Fibroblast of villous mesenchyme (primary cell): Measurements from ENCODE around the gene KATNAL1. TPM values are rescaled to one million over a fixed set of nuclear protein-coding genes. Genes with fewer than 3 reads are reported as not detected.

Experiments
- DNase-seq: peaks from one replicate; pipeline ENCODE4 v3.0.0-alpha.2; 2010; ENCODE audit warnings: low read depth
- H3K4me3 ChIP-seq: 2 replicates; pipeline ENCODE4 v1.5.1; 2011; ENCODE audit warnings: low read depth, mild to moderate bottlenecking, low read length
- total RNA-seq: library from RNA; depleted of rRNA; stranded (reverse); fragments of >200 nt; gene quantifications from 2 replicates; pipeline ENCODE4 v1.2.3, GENCODE V29; 2012
- TF ChIP-seq, protein P1 (sequence below): IDR thresholded peaks from 2 replicates; pipeline ENCODE4 v1.5.1; 2012; ENCODE audit warnings: low read depth, mild to moderate bottlenecking, low read length; ENCODE audit not compliant: insufficient read depth

KATNAL1 gene
- total RNA-seq, 1 donor = 35.4 TPM

DNA sequence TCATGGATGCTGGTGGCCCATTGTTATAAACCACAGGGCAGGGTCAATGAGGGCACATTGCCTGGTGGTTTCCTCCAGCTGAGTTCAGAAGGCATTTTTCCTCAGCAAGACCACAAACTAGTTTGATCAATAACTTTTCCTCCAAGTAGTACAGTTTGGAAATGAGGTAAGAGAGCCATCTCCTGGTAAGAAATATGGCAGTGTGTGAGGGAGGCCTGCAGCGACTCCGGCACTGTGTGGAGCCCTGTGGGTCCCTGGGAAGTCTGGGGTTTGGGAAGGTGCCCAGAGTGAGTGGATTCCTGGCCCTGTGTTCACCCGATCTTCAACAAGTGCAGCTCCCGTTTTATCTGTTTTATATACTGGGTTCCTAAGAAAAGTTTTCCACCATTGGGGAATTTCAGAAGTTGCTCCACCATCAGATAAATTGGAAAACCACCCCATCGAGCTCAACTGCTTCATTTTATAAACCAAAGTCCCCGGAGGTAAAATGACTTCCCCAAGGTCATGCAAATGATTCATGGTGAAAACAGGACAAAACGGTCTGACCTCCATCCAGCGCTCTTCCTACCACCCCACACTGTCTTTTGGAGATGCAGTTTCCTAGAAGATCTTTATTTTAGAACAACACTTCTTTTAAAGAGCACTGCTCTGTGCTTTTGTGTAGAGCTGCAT, 148.4 kb downstream of the KATNAL1 start:
- no peak overlapping the region for H3K4me3 ChIP-seq
- DNase-seq = peak; percentile 75
- TF ChIP-seq, protein P1, sequence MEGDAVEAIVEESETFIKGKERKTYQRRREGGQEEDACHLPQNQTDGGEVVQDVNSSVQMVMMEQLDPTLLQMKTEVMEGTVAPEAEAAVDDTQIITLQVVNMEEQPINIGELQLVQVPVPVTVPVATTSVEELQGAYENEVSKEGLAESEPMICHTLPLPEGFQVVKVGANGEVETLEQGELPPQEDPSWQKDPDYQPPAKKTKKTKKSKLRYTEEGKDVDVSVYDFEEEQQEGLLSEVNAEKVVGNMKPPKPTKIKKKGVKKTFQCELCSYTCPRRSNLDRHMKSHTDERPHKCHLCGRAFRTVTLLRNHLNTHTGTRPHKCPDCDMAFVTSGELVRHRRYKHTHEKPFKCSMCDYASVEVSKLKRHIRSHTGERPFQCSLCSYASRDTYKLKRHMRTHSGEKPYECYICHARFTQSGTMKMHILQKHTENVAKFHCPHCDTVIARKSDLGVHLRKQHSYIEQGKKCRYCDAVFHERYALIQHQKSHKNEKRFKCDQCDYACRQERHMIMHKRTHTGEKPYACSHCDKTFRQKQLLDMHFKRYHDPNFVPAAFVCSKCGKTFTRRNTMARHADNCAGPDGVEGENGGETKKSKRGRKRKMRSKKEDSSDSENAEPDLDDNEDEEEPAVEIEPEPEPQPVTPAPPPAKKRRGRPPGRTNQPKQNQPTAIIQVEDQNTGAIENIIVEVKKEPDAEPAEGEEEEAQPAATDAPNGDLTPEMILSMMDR = peak; percentile 70

DNA sequence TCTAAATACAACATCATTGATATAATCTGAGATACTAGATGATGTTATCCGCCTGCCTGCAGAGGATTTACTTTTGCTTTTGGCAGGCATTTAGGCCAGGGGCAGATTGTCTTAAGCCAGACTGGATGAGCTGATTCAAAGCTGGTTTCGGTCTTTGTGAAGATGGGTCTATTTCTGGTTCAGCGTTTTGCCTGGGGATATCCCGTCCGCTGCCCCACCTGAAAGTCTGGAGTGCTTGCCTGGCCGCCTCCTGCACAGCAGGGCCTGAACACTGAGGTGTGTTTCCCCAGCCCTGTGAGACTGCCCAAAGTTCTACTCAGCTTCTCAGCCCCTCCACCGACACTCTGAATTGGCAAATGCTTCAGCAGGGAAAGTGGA, 149.7 kb downstream of the KATNAL1 start:
- no peak for DNase-seq
- TF ChIP-seq, protein P1 = no peak
- no peak overlapping the region for H3K4me3 ChIP-seq

DNA sequence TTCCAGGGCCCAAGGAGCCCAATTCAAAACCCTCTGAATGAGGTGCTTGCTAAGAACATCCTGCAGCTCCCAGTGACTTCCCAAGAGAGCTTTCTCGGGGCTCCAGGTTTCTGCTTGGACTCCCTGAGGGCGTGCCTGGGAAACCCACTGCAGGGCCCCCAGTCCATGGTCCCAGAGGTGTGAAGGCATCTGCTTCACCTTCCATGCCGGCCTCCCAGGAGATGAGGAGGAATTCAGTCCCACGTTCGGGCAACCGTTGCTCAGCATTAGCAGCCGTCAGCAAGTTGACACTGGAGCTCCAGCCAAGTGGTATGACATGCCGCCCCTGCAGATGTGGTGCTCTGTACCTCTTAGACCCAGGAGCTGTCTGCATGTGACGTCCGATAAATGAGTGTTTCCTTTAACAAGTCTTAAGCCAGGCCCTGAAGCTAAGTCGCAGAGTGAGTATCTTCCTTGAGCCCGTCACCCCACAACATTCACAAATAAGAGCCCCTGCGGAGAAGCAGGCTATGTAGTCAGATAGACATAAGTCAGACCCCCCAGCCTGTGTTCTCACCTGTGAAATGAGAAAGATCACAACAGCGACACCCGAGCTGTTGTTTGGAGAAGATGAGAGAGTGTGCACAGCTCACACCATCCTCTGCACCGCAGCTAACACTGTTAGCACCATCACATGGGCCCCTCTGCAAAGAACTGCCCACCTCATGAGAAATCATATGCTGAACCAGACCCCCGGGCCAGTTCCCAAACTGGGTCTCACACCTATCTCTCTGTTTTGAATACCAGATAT, 150.3 kb downstream of the KATNAL1 start:
- TF ChIP-seq, protein P1 = no peak
- H3K4me3 ChIP-seq = no peak overlapping the region
- DNase-seq = no peak

DNA sequence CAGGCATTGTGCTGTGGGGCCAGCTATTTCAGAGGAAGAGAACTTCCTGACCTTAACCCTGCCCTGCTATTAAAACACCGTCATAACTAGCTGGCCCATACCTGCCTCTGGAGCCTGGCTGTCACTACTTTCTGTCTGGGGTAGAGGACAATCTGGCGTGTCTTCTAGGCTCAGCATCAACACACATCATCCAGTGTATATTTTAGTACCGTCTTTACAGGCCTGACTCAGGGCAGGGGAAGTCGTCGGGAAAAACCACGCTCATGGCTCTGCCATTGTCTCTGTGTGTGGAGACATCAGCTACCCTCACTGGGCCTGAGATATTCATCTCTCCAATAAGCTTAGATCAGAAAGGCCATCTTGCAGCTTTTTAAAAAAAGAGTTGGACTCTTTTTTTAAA, 151.1 kb downstream of the KATNAL1 start:
- no peak overlapping the region for H3K4me3 ChIP-seq
- TF ChIP-seq, protein P1 = no peak
- no peak for DNase-seq

DNA sequence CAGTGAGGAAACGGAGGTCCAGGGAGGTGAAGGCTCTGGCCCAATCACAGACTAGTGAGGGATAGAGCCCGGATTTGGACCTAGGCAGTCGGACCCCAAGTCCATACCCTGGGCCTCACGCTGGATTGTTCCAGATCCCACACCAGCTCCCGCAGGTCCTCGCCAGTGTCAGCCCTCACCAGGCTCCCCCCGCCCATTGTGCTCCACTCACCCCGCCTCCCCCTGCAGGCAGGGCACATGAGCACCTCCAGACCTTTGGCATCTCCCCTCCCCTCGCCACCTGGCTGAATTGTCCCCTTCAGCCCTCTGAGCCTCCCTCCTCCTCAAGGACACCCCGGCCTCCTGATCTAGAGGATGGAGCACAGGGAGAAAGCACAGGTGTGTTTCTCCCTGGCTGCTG, 152.4 kb downstream of the KATNAL1 start:
- TF ChIP-seq, protein P1 = no peak
- H3K4me3 ChIP-seq = no peak overlapping the region
- DNase-seq = no peak

DNA sequence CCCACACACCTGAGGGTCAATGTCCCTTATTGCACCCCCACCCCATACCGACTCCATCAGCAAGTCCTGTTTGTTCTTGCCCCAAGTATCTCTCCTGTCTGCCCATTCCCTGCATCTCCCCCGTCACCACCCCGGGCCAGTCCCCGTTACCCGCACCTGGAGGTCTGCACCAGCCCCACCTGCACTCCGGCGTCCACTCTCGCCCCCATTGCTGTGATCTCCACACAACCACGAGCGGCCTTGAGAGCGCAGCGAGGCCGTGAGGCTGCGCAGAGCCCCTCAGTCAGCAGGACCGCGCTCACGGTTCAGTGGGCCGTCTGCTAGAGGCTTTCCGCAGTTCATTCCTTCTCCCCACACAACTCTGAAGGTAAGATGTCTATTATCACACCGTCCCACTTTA, 152.8 kb downstream of the KATNAL1 start:
- no peak for DNase-seq
- no peak overlapping the region for H3K4me3 ChIP-seq
- TF ChIP-seq, protein P1 = no peak
